Stimulated activated naive CD8-positive, alpha-beta T cell treated with anti-CD3 and anti-CD28 coated beads, Interleukin-15, Interleukin-2, amounts not matched to agents 100 ng/mL and 50 ng/mL, for 24 hours (primary cell): ENCODE results near the gene SRCIN1.

Source experiments
- H3K27ac Mint-ChIP-seq: one replicate; pipeline ENCODE4 v1.8.0; 2021; ENCODE audit warnings: mild to moderate bottlenecking, mixed read lengths
- H3K27me3 Mint-ChIP-seq: one replicate; pipeline ENCODE4 v1.8.0; 2021; ENCODE audit warnings: mixed read lengths
- H3K36me3 Mint-ChIP-seq: one replicate; pipeline ENCODE4 v1.8.0; 2021; ENCODE audit warnings: low read depth, mixed read lengths
- H3K4me1 Mint-ChIP-seq: one replicate; pipeline ENCODE4 v1.8.0; 2021; ENCODE audit warnings: low read depth, mixed read lengths
- H3K4me3 Mint-ChIP-seq: one replicate; pipeline ENCODE4 v1.8.0; 2021; ENCODE audit warnings: mild to moderate bottlenecking, mixed read lengths
- H3K9me3 Mint-ChIP-seq: one replicate; pipeline ENCODE4 v1.8.0; 2021; ENCODE audit warnings: mixed read lengths

Gene SRCIN1

GRCh38 chr17:38606646-38607611 lies 1.2 kb upstream of the SRCIN1 start:
- peak overlapping the region; percentile 59 for H3K4me3 Mint-ChIP-seq
- H3K36me3 Mint-ChIP-seq, result no peaks in the 10 kb centered on the region
- H3K9me3 Mint-ChIP-seq, result no peaks in the 10 kb centered on the region
- H3K4me1 Mint-ChIP-seq, result peaks cover 14% of the 10 kb centered on the region
- H3K27ac Mint-ChIP-seq, result no peak overlapping the region
- peaks cover 62% of the 10 kb centered on the region for H3K27me3 Mint-ChIP-seq

- no peak overlapping the region for H3K27ac Mint-ChIP-seq
- H3K27me3 Mint-ChIP-seq, result peaks cover 59% of the 10 kb centered on the region
- H3K4me1 Mint-ChIP-seq, result peaks cover 14% of the 10 kb centered on the region
- no peaks in the 10 kb centered on the region for H3K36me3 Mint-ChIP-seq
- no peaks in the 10 kb centered on the region for H3K9me3 Mint-ChIP-seq
- H3K4me3 Mint-ChIP-seq, result no peak overlapping the region
Measured at GRCh38 chr17:38605411-38605840, 326 bp downstream of the SRCIN1 start.

GRCh38 chr17:38604479-38605403 lies 1.0 kb downstream of the SRCIN1 start:
- H3K9me3 Mint-ChIP-seq, result no peaks in the 10 kb centered on the region
- no peak overlapping the region for H3K27ac Mint-ChIP-seq

DNA sequence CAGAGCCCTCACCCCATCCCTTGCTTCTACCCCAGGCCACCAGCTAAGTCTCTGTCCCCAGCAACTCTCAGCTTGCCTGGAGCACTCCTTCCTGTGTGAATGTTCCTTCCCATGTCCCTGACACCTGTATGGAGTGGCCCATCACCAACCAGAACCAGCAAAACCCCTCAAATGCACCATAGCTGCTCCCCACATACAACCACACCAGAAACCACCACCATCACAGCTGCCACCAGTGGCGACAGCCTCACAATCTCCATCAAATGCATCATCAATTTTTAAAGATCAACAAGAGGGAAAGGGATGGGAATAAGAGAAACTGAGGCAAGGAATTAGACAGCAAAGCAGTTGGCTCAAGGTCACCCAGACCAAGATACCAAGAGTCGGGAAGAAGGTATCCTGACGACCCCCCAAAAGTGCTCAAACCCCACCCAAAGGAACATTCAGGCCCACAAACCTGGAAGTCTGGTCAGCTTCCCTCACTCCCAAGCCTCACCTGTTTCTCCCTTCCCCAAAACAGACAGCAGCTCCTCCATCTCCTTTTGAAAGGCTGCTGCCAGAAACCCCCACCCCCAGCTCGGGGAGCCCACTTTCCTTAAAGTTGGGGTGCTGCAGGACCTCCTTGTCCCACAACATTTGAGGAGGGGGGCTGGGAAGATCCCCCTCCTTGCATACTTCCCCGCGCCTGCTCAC lies 1.8 kb downstream of the SRCIN1 start:
- Mint-ChIP-seq H3K27ac (no peak overlapping the region), H3K9me3 (no peaks in the 10 kb centered on the region), H3K4me1 (peaks cover 18% of the 10 kb centered on the region), H3K36me3 (no peaks in the 10 kb centered on the region), H3K27me3 (peaks cover 61% of the 10 kb centered on the region), H3K4me3 (no peak overlapping the region)

More at GRCh38 chr17:38604479-38605403, 1.0 kb downstream of the SRCIN1 start:
- peaks cover 18% of the 10 kb centered on the region for H3K4me1 Mint-ChIP-seq
- H3K4me3 Mint-ChIP-seq, result no peak overlapping the region
- peaks cover 61% of the 10 kb centered on the region for H3K27me3 Mint-ChIP-seq
- H3K36me3 Mint-ChIP-seq, result no peaks in the 10 kb centered on the region

DNA sequence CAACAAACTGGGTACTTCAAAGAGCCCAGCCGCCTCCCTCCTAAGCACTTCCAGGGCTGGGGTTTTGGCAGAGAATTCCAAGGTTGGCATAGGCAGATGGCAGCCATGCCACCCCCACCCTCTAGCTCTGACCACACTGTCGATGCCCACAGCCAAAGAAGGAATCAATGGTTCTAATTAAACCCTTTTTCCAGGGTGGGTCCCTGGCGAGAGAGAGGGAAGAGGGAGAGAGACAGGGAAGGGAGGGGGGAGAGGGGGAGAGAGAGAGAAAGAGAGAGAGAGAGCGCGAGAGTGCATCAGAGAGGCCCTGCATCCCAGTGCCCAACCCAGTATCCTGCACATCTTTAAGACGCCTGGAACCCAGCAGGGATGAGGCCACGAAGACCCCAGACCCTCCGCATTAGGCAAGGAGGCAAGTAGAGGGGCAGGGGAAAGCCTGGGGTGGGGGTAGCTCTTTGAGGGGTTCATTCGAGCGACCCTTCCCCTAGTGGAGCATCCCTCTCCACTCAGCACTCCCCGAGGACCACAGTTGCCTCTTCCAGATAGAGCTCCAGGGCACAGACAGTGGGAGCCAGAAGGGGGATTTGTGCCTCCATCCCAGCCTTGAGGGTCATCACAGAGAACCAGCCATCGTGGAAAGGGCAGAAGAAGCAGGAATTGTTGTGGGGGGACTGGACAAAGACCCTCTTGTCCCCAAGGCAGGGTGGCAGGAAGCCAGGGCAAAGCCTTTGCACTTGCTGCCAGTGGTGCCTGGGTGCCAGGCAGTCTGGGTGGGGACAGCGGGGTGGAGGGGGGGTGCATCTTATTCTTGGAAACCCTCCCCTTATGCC lies 2.6 kb downstream of the SRCIN1 start:
- Mint-ChIP-seq H3K27me3 (peaks cover 60% of the 10 kb centered on the region), H3K36me3 (no peaks in the 10 kb centered on the region), H3K4me3 (no peak overlapping the region), H3K9me3 (no peaks in the 10 kb centered on the region), H3K4me1 (peaks cover 18% of the 10 kb centered on the region), H3K27ac (no peak overlapping the region)

DNA sequence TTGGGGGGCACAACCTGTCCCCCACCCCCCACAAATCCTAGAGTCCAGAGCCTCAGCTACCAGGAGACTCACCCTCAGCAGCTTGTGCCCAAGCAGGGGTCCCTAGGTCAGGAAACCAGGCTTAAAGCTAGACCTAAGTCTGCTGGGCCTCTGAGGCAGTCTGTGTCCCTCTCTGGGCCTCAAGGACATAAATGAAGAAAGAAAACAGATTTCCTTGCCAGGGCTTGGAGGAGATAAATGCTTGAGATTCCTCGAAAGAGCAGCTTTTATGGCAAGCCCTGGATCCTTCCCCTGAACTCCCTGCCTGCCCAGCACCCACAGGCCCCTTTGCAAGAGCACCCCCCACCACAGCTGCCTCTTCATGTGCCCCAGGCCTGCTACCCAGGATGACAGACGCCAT lies 3.3 kb downstream of the SRCIN1 start:
- no peaks in the 10 kb centered on the region for H3K36me3 Mint-ChIP-seq
- peaks cover 13% of the 10 kb centered on the region for H3K4me1 Mint-ChIP-seq
- peaks cover 56% of the 10 kb centered on the region for H3K27me3 Mint-ChIP-seq
- no peak overlapping the region for H3K27ac Mint-ChIP-seq
- H3K4me3 Mint-ChIP-seq, result no peak overlapping the region
- H3K9me3 Mint-ChIP-seq, result no peaks in the 10 kb centered on the region

DNA sequence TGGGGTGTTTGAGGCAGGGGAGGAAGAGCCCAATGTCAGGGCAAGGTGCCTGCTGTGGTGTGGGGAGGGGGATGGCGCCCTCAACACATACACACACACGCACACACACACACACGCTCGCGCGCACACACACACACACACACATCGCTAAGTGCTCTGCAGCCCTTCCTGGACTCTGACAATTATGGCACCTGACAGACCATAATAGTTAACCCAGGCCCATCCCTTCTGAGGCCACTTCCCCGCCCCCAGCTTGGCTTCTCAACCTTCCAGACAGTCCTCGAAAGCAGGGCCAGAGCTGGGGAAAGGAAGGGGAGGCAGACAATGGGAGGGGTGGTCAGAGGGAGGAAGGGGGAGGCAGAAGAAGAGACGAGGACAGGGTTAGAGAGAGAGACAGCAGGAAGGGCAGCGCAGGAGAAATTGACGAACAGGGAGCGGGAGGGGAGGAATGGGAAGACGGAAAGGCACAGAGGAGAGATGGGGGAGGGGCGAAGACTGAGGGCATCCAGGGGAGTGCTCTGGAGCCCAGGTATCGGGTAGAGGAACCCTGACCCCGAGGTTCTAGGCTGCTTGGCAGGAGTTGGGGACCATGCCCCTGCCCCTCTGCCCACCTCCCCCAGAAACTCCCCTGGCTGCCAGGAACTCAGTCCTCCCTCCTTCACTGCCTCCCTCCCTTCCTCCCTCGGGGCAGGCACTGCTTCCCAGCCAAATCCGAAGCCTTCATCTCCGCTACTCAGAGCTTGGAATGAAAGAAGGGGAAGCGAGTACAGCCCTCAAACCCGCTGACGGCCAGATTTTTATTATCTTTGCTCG lies 4.0 kb downstream of the SRCIN1 start:
- H3K27me3 Mint-ChIP-seq, result peaks cover 56% of the 10 kb centered on the region
- no peaks in the 10 kb centered on the region for H3K9me3 Mint-ChIP-seq
- peaks cover 7% of the 10 kb centered on the region for H3K4me1 Mint-ChIP-seq
- H3K4me3 Mint-ChIP-seq, result no peak overlapping the region
- H3K36me3 Mint-ChIP-seq, result no peaks in the 10 kb centered on the region
- H3K27ac Mint-ChIP-seq, result no peak overlapping the region

GRCh38 chr17:38600906-38601305 lies 4.8 kb downstream of the SRCIN1 start:
- no peak overlapping the region for H3K4me3 Mint-ChIP-seq
- H3K27ac Mint-ChIP-seq, result no peak overlapping the region

GRCh38 chr17:38600416-38600815 lies 5.3 kb downstream of the SRCIN1 start:
- no peak overlapping the region for H3K4me3 Mint-ChIP-seq
- H3K4me1 Mint-ChIP-seq, result peaks cover 4% of the 10 kb centered on the region
- peaks cover 69% of the 10 kb centered on the region for H3K27me3 Mint-ChIP-seq
- H3K36me3 Mint-ChIP-seq, result no peaks in the 10 kb centered on the region
- H3K9me3 Mint-ChIP-seq, result no peaks in the 10 kb centered on the region
- no peak overlapping the region for H3K27ac Mint-ChIP-seq

More at GRCh38 chr17:38600906-38601305, 4.8 kb downstream of the SRCIN1 start:
- Mint-ChIP-seq H3K27me3 (peaks cover 64% of the 10 kb centered on the region), H3K36me3 (no peaks in the 10 kb centered on the region), H3K9me3 (no peaks in the 10 kb centered on the region), H3K4me1 (peaks cover 4% of the 10 kb centered on the region)

DNA sequence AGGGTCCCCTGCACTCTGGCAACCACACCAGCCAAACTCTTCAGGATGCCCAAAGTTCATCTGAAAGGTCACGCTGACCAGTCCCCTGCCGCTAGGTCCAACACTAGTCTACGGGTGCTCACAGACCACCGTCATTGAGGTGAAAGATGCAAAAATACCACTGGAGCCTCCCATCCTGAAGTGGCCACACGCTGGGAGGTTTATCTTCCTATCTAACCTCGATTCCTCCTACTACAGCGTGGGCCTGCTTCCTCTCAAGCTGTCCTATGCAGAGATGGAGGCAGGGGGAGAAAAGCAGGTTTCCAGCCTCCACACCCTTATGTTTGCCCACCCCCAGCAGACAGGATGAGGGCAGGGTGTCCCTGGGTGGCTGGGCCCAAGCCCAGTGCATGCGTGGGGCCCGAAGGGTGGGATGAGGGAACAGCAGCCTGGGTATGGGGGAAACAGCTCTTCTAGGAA lies 6.3 kb downstream of the SRCIN1 start:
- Mint-ChIP-seq H3K9me3 (no peaks in the 10 kb centered on the region), H3K27me3 (peaks cover 75% of the 10 kb centered on the region), H3K36me3 (no peaks in the 10 kb centered on the region), H3K4me1 (peaks cover 4% of the 10 kb centered on the region), H3K27ac (no peak overlapping the region), H3K4me3 (no peak overlapping the region)

GRCh38 chr17:38598995-38599394 lies 6.8 kb downstream of the SRCIN1 start:
- Mint-ChIP-seq H3K4me3 (no peak overlapping the region), H3K9me3 (no peaks in the 10 kb centered on the region), H3K27me3 (peaks cover 76% of the 10 kb centered on the region), H3K27ac (no peak overlapping the region), H3K36me3 (no peaks in the 10 kb centered on the region), H3K4me1 (peaks cover 4% of the 10 kb centered on the region)

DNA sequence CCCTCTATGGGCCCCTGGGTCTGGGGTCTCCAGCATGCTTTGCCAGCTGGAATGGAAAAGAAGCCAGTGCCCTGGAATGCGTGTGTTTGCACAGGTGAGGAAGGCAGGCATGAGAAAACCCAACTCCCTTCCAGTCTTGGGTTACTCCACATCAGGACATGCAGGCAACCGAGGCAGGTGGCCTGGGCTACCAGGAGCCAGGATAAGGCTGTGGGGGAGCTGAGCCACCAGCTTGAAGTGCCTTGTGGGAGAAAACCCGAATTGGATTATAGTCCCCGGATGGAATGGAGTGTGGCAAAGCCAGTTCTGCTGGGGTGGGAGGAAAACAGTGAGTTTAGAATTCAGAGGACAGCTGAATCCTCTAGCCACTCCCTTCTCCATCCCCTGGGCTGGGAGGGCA lies 7.2 kb downstream of the SRCIN1 start:
- Mint-ChIP-seq H3K27ac (no peak overlapping the region), H3K4me1 (peaks cover 4% of the 10 kb centered on the region), H3K27me3 (peaks cover 76% of the 10 kb centered on the region), H3K9me3 (no peaks in the 10 kb centered on the region), H3K4me3 (no peak overlapping the region), H3K36me3 (no peaks in the 10 kb centered on the region)

DNA sequence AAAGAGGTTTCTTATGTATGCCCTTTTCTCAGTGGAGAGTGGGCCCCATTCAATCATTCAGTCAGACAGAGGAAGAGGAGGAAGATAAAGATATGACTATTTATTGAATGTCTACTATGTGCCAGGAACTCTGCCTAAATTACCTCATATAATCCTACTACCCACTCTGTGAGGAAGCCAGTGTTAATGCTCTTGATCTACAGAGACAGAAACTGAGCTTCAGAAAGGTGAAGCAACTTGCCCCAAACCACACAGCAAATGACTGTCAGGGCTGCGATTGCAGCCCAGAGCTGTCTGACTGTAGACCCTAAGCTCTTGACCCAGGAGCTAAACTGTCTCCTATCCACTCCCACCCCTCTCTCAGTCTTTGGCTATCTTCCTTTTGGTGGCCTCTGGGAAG lies 8.4 kb downstream of the SRCIN1 start:
- Mint-ChIP-seq H3K36me3 (no peaks in the 10 kb centered on the region), H3K27me3 (peaks cover 78% of the 10 kb centered on the region), H3K4me1 (peaks cover 11% of the 10 kb centered on the region), H3K4me3 (no peak overlapping the region), H3K27ac (no peak overlapping the region), H3K9me3 (no peaks in the 10 kb centered on the region)
